GM19463 (cell line): Measurements from ENCODE around the gene HNF1A.
"Not testable (repeated sequence)": the region's sequence is repeated elsewhere in the genome, so short reads cannot be mapped to it uniquely, and the experiment has no call there.

Source experiments
- ATAC-seq: cut with Tn5 transposase; IDR thresholded peaks from one replicate; pipeline ENCODE4 v1.9.1; 2021; ENCODE audit warnings: mild to moderate bottlenecking, moderate library complexity; ENCODE audit not compliant: unreplicated experiment

HNF1A gene

GRCh38 chr12:120978296-120979219, at the start of gene HNF1A:
Gene HNF1A (plus strand): TSS chr12:120978543. CDS start chr12:120978769, 226 bp downstream.
- no peak for ATAC-seq

- ATAC-seq = no peak
These were observed 49.3 kb upstream of the HNF1A start for GRCh38 chr12:120928864-120929652.

- no peak for ATAC-seq
These were observed 48.3 kb upstream of the HNF1A start for GRCh38 chr12:120930032-120930431.

GRCh38 chr12:120932058-120932457, 46.3 kb upstream of the HNF1A start:
- ATAC-seq = no peak

- ATAC-seq = no peak
These were observed 45.3 kb upstream of the HNF1A start for GRCh38 chr12:120932956-120933526.

- no peak for ATAC-seq
These were observed 44.6 kb upstream of the HNF1A start for GRCh38 chr12:120933786-120934185.

- no peak for ATAC-seq
These were observed 42.1 kb upstream of the HNF1A start for GRCh38 chr12:120936197-120936596.

- ATAC-seq = no peak
These were observed 39.8 kb upstream of the HNF1A start for GRCh38 chr12:120938496-120938895.

GRCh38 chr12:120939523-120939922, 38.8 kb upstream of the HNF1A start:
- no peak for ATAC-seq

- no peak for ATAC-seq
These were observed 38.3 kb upstream of the HNF1A start for GRCh38 chr12:120940006-120940405.

- ATAC-seq = no peak
These were observed 37.5 kb upstream of the HNF1A start for GRCh38 chr12:120940799-120941198.

- ATAC-seq = no peak
These were observed 36.9 kb upstream of the HNF1A start for GRCh38 chr12:120941412-120941811.

GRCh38 chr12:120941846-120942405, 36.4 kb upstream of the HNF1A start:
- no peak for ATAC-seq

- ATAC-seq = no peak
These were observed 34.9 kb upstream of the HNF1A start for GRCh38 chr12:120943482-120943881.

GRCh38 chr12:120944645-120945217, 33.6 kb upstream of the HNF1A start:
- no peak for ATAC-seq

GRCh38 chr12:120945516-120945915, 32.8 kb upstream of the HNF1A start:
- ATAC-seq = not testable (repeated sequence)

- ATAC-seq = not testable (repeated sequence)
These were observed 28.0 kb upstream of the HNF1A start for GRCh38 chr12:120950260-120950799.

- ATAC-seq = no peak
These were observed 27.5 kb upstream of the HNF1A start for GRCh38 chr12:120950807-120951206.

- ATAC-seq = no peak
These were observed 23.1 kb upstream of the HNF1A start for GRCh38 chr12:120955232-120955631.

GRCh38 chr12:120956579-120957300, 21.6 kb upstream of the HNF1A start:
- no peak for ATAC-seq
